ENCODE data around the gene POLE3.

Gene POLE3

GRCh38 chr9:113375057-113376023, 35.1 kb downstream of the POLE3 start:
- TF ChIP-seq CTCF (IDR thresholded peaks at IDR 0.05), result no peak

GRCh38 chr9:113373676-113374392, 36.6 kb downstream of the POLE3 start:
- TF ChIP-seq CTCF (IDR thresholded peaks at IDR 0.05), result no peak

GRCh38 chr9:113373256-113373655, 37.2 kb downstream of the POLE3 start:
- TF ChIP-seq CTCF (IDR thresholded peaks at IDR 0.05), result no peak

GRCh38 chr9:113372059-113372458, 38.4 kb downstream of the POLE3 start:
- TF ChIP-seq CTCF (IDR thresholded peaks at IDR 0.05), result no peak

GRCh38 chr9:113370806-113371325, 39.6 kb downstream of the POLE3 start:
- no peak for TF ChIP-seq CTCF (IDR thresholded peaks at IDR 0.05)

GRCh38 chr9:113369855-113370140, 40.7 kb downstream of the POLE3 start:
- TF ChIP-seq CTCF (IDR thresholded peaks at IDR 0.05), result no peak

- TF ChIP-seq CTCF (IDR thresholded peaks at IDR 0.05), result no peak
Measured at GRCh38 chr9:113368982-113369854, 41.3 kb downstream of the POLE3 start.
